ENCODE results near the gene ANKRD44.

- TF ChIP-seq POLR2AphosphoS5 (IDR thresholded peaks at IDR 0.05; ENCODE audit: low read depth, low read length), result no peak
- TF ChIP-seq REST (IDR thresholded peaks at IDR 0.05; ENCODE audit: insufficient read depth in 1 of 2, low read depth in 2 of 2, low read length in 2 of 2), result no peak
- no peak for TF ChIP-seq TAF1 (IDR thresholded peaks at IDR 0.05; ENCODE audit: borderline replicate concordance, insufficient read depth, low read length)
- TF ChIP-seq FOXP2 (optimal IDR thresholded peaks at IDR 0.05; ENCODE audit: borderline replicate concordance, extremely low read depth, extremely low read length, insufficient read depth), result no peak
- no peak for TF ChIP-seq SIN3A (IDR thresholded peaks at IDR 0.05; ENCODE audit: borderline replicate concordance, insufficient read depth, low read length)
Observed at GRCh38 chr2:197274349-197274748, 36.2 kb downstream of the ANKRD44 start.

Measured in PFSK-1 (cell line).